ENCODE results near the gene SETD9.

Gene SETD9

GRCh38 chr5:56909294-56910209 is at the start of gene SETD9:
Gene SETD9 (plus strand): TSS chr5:56909596. CDS start chr5:56909646, 50 bp downstream.
- DNase-seq = peak; percentile 96

DNA sequence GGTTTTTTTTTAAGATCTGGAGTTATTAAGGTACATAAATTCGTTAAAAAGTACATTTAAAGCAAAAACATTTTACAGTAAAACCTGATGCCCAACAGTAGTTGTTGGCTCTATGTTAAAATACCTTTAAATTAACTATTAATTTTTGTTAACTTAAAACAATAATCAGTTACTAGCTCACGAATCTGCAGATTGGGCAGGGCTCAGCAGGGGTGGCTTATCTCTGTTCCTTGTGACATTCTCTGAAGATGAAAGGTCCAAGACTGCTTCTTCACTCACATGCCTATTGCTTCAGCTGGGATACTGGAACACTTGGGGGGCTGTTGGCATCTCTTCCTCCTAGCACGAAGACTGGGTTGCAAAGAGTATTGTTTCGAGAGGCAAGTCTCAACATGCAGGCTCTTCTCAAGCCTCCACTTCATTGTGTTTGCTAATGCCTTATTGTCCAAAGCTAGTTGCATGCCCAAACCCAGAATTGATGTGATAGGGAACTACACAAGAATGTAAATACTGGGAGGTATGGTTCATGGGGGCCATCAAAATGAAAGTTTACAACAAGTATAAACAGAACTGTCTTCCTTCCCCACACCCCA is 47.4 kb upstream of the SETD9 start:
- DNase-seq = no peak

- DNase-seq = no peak
Observed at GRCh38 chr5:56862909-56863308, 46.5 kb upstream of the SETD9 start.

- DNase-seq = no peak
Observed at GRCh38 chr5:56871777-56872176, 37.6 kb upstream of the SETD9 start.

- no peak for DNase-seq
Observed at GRCh38 chr5:56873056-56873455, 36.3 kb upstream of the SETD9 start.

GRCh38 chr5:56876327-56876726 is 33.1 kb upstream of the SETD9 start:
- DNase-seq = no peak

- DNase-seq = no peak
Observed at GRCh38 chr5:56881571-56881970, 27.8 kb upstream of the SETD9 start.

DNA sequence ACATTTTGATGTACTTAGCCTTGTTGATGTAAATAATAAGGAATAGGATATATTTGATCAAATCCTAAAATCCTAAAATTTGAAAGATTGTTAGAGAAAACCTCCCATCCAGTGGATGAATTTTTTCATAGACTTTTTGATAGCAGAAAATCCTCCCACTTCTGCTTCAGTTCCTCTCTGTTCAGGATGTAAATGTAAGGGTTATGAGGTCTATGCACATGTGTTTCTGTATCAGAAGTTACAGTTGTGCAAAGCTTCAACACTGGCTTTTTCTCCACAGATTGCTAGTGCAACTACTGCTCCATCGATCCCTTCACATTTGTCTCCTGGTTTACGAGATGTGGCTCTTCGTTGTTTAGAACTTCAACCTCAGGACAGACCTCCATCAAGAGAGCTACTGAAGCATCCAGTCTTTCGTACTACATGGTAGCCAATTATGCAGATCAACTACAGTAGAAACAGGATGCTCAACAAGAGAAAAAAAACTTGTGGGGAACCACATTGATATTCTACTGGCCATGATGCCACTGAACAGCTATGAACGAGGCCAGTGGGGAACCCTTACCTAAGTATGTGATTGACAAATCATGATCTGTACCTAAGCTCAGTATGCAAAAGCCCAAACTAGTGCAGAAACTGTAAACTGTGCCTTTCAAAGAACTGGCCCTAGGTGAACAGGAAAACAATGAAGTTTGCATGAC is 16.0 kb upstream of the SETD9 start:
- DNase-seq = no peak

DNA sequence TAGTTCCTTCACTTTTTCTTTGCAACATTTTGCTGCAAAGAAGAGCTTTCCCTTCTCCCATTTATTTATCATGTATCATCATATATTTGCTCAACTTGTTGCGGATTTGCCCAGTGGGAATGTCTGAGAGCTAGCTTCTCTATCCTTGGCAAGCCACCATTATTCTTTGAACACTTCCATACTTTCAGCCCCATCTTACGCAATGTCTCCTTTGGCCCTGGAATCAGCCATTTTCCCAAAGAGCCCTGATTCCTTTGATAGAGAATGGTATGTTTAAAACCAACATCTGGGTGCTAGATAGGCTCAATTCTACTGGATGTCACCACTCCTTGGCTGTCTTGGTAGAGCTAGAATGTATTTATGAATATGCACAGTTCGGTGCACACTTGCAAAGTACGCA is 12.6 kb upstream of the SETD9 start:
- no peak for DNase-seq

GRCh38 chr5:56898213-56898612 is 11.2 kb upstream of the SETD9 start:
- no peak for DNase-seq

- DNase-seq = no peak
Observed at GRCh38 chr5:56900395-56900794, 9.0 kb upstream of the SETD9 start.

DNA sequence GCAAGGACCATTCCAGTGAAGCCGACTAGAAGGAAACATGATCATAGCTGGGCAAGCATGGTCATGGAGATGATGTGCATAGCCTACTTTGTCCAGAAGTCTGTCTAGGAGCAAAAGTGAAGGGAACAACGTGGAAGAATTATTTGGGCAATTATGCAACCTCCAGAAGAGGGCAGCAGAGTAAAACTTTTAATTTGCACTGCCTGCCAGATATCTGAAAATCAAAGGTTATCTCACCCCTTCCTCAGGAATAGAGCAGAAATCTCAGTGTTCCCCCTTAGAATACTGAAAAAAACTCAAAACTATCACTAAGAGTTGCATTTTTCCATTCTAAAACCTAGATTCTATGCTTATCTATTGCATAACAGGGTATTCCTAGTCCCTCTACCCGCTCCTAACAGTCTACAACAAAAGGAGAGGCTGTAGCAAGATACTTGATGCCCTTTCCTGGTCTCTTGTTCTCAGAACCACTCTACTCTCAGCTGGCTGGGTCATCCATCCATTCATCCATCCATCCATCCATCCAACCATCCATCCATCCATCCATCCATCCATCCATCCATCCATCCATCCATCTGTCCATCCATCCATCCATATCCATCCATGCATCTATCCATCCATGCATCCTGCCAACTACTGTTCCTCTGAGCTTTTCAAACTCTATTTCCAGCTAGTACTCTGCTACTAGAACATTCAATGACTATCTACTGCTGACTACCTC is 8.4 kb upstream of the SETD9 start:
- peak; percentile 6 for DNase-seq

GRCh38 chr5:56908942-56909293 is 478 bp upstream of the SETD9 start:
- DNase-seq = no peak

GRCh38 chr5:56910210-56910965 is 992 bp downstream of the SETD9 start:
- peak; percentile 62 for DNase-seq

- no peak for DNase-seq
Observed at GRCh38 chr5:56913766-56914165, 4.4 kb downstream of the SETD9 start.

DNA sequence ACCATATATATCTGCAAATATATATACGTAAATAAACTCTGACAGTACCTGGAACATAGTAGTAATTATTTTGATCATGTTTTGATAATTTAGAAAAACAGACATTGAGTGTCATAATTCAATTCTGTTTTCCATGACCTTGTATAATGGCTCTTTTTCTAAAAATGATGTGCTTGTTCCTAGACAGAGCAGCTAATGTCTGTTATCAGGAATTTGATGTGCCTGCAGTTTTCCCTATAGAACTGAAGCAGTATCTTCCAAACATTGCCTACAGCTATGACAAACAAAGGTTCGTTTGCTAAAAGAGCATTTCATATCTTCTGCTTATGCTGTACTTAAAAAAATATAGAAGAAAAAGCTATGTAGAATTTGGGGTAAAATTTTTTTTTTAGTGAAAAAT is 5.3 kb downstream of the SETD9 start:
- DNase-seq = no peak

GRCh38 chr5:56917534-56917933 is 8.1 kb downstream of the SETD9 start:
- DNase-seq = no peak

- no peak for DNase-seq
Observed at GRCh38 chr5:56918054-56918453, 8.7 kb downstream of the SETD9 start.

DNA sequence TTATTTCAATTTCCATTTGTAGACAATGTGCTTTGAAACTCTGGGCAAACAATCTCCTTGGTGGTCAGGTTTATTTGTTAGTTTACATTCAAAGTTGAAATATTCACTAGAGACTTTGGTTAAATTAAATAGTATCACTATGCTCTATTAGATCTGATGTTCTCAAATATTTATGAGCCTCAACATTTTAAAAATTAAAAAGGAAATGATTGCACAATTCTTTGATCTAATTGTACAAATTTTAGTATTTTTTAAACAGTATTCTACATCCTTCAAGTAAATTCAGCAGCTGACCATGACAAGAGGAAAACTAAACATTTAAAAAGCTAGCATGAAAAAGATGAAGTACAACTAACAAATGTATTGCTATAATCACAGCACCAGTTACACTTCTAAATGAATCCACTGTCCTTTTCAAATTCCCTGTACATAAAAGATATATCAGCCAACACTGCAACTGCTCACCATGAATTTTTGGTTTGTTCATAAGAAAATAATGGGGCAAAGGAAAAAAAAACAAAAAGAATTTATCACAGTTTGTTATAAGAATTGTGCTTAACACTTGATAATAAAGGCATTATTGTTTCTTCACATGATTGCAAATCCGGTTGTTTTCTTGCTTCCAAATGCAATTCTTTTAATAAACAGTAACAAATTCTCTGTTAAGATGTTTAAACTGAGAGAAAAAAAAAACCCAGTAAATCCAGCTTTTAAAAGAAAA is 10.7 kb downstream of the SETD9 start:
- DNase-seq = no peak

DNA sequence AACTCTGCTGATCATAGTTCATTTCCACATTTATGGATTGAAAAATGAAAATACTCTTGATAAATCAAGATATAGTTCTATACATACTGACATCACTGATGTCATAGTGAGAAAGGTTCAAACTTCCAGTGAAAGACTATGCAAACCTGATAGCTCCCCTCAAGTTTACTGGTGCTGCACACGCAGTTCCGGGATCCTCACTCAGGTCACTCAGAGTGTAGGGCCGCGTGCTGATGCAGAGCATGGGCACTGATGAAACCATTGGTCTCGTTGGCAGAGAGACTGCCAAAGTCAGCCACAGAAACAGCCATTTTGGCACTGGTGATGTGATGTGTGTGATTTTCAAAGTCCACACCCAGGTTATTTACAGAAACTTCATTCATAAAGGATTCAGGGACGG is 13.5 kb downstream of the SETD9 start:
- DNase-seq = no peak

GRCh38 chr5:56934325-56934724 is 24.9 kb downstream of the SETD9 start:
- DNase-seq = no peak

- no peak for DNase-seq
Observed at GRCh38 chr5:56938858-56939257, 29.5 kb downstream of the SETD9 start.
